AG10803 (cell line): ENCODE measurements around the gene SFMBT1.

Experiments
- DNase-seq: peaks from one replicate; pipeline ENCODE4 v3.0.0; 2010; ENCODE audit warnings: low read depth
- H3K4me3 ChIP-seq: 2 replicates; pipeline ENCODE4 v1.5.1; 2011; ENCODE audit warnings: mild to moderate bottlenecking, low read length, control low read depth
- CTCF ChIP-seq: conservative IDR thresholded peaks from 2 replicates; pipeline ENCODE4 v1.5.1; 2011; ENCODE audit warnings: mild to moderate bottlenecking, low read length, control low read depth, inconsistent platforms

The SFMBT1 gene

GRCh38 chr3:53032609-53033008, 13.3 kb downstream of the SFMBT1 start:
- no peak for DNase-seq
- TF ChIP-seq CTCF = no peak
- no peak overlapping the region for H3K4me3 ChIP-seq

- DNase-seq = no peak
- TF ChIP-seq CTCF = no peak
- no peak overlapping the region for H3K4me3 ChIP-seq
These were observed 15.0 kb downstream of the SFMBT1 start for GRCh38 chr3:53030619-53031449.

- no peak for DNase-seq
- H3K4me3 ChIP-seq = no peak overlapping the region
- TF ChIP-seq CTCF = no peak
These were observed 17.2 kb downstream of the SFMBT1 start for GRCh38 chr3:53028641-53029040.

GRCh38 chr3:53027254-53027844, 18.5 kb downstream of the SFMBT1 start:
- no peak for TF ChIP-seq CTCF
- no peak for DNase-seq
- no peak overlapping the region for H3K4me3 ChIP-seq

GRCh38 chr3:53026382-53027162, 19.3 kb downstream of the SFMBT1 start:
- no peak for TF ChIP-seq CTCF
- no peak for DNase-seq
- no peak overlapping the region for H3K4me3 ChIP-seq

- no peak overlapping the region for H3K4me3 ChIP-seq
- no peak for TF ChIP-seq CTCF
- no peak for DNase-seq
These were observed 21.6 kb downstream of the SFMBT1 start for GRCh38 chr3:53024315-53024714.
